H7 (cell line): ENCODE results near the gene CLSTN2. TPM values are rescaled to one million over a fixed set of nuclear protein-coding genes. Genes with fewer than 3 reads are reported as not detected.
A peak's percentile ranks its signal among the peaks of the same experiment; 100 is the strongest.

Source experiments
- DNase-seq: peaks from one replicate; pipeline ENCODE4 v3.0.0; 2012
- H3K27me3 ChIP-seq: 2 replicates; pipeline ENCODE4 v1.6.0; 2011; ENCODE audit warnings: mild to moderate bottlenecking, low read length; ENCODE audit not compliant: control insufficient read depth, insufficient read depth
- H3K36me3 ChIP-seq: replicated peaks from 2 replicates; pipeline ENCODE4 v1.5.1; 2011; ENCODE audit warnings: low read length; ENCODE audit not compliant: control insufficient read depth, insufficient read depth
- H3K4me3 ChIP-seq: 2 replicates; pipeline ENCODE4 v1.5.1; 2011; ENCODE audit warnings: low read depth, mild to moderate bottlenecking, control low read depth, low read length, moderate library complexity; ENCODE audit not compliant: insufficient read depth
- total RNA-seq: library from RNA; depleted of rRNA; stranded (reverse); fragments of >200 nt; shearing (Covaris generic); gene quantifications from 2 replicates; pipeline ENCODE4 v1.2.3, GENCODE V29; 2014; rRNA removed

Gene CLSTN2
- total RNA-seq = 0.10 and 0.15 TPM in 2 replicates

GRCh38 chr3:139935016-139935865, at the start of gene CLSTN2:
TSS of gene CLSTN2 (plus strand) at chr3:139935185.
- no peaks in the 10 kb centered on the region for H3K36me3 ChIP-seq
- peak within 1 kb of the TSS; percentile 61 for H3K4me3 ChIP-seq
- DNase-seq = peak; percentile 92
- peaks cover 36% of the 10 kb centered on the region for H3K27me3 ChIP-seq

- DNase-seq = no peak
- Histone ChIP-seq H3K36me3 (no peaks in the 10 kb centered on the region), H3K27me3 (no peaks in the 10 kb centered on the region), H3K4me3 (no peak overlapping the region)
Observed at GRCh38 chr3:139887431-139887830, 47.6 kb upstream of the CLSTN2 start.

- H3K27me3 ChIP-seq = no peaks in the 10 kb centered on the region
- H3K4me3 ChIP-seq = no peak overlapping the region
- DNase-seq = no peak
- no peaks in the 10 kb centered on the region for H3K36me3 ChIP-seq
Observed at GRCh38 chr3:139888561-139889140, 46.3 kb upstream of the CLSTN2 start.

DNA sequence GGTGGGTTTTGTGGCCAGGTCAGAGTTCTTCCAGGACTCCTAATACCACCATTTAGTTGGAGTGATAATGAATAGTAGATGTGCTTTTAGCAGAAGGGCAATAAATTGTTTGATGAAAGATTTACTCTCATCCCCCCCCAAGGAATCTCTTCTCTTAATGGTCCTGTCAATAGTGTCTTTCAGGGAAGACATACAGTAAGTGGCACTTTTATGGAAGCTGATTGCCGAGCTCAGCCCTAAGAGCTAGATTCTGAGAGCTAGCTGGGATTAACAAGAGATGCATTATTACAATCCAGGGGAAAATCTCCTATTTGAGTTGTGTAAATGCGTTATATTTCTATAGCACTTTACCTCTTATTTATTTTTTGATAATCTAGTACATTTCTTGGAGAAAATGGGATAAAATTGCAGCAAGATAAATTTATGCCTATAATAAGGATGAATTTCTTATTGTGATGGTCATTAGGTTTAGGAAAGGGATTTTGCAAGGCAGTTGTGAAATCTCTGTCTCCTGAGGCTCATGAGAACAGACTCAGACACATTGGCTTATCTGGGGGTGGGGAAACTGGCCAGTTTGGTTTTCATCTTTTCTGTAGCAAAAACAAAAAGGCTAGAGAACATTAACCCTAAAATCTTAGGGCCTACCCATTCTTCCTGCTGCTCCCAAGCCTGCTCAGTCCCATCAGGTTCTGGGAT, 41.6 kb upstream of the CLSTN2 start:
- no peaks in the 10 kb centered on the region for H3K27me3 ChIP-seq
- no peaks in the 10 kb centered on the region for H3K36me3 ChIP-seq
- no peak overlapping the region for H3K4me3 ChIP-seq
- DNase-seq = no peak

GRCh38 chr3:139893963-139894642, 40.9 kb upstream of the CLSTN2 start:
- H3K36me3 ChIP-seq = no peaks in the 10 kb centered on the region
- no peaks in the 10 kb centered on the region for H3K27me3 ChIP-seq
- no peak for DNase-seq
- no peak overlapping the region for H3K4me3 ChIP-seq

DNA sequence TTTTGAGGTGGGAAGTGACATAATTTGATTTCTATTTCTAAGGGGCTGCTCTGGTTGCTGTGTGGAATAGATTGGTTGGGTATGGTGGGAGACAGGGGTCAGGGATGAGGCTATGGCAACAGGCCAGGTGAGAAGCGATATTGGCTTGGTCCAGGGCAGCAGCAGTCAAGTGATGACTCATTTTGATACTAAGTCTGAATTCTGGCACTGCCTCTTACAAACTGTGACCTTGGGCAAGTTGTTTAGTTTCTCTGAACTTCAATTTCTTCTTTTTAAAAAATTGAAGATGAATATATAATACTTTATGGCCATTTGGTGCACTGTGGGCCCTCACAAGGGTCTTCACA, 40.4 kb upstream of the CLSTN2 start:
- no peak for DNase-seq
- Histone ChIP-seq H3K36me3 (no peaks in the 10 kb centered on the region), H3K4me3 (no peak overlapping the region), H3K27me3 (no peaks in the 10 kb centered on the region)

- Histone ChIP-seq H3K36me3 (no peaks in the 10 kb centered on the region), H3K4me3 (no peak overlapping the region), H3K27me3 (no peaks in the 10 kb centered on the region)
- DNase-seq = no peak
Observed at GRCh38 chr3:139897759-139898158, 37.2 kb upstream of the CLSTN2 start.

- no peak for DNase-seq
- H3K36me3 ChIP-seq = no peaks in the 10 kb centered on the region
- no peaks in the 10 kb centered on the region; the same call in 1 of the 2 replicates for H3K27me3 ChIP-seq
- H3K4me3 ChIP-seq = no peak overlapping the region
Observed at GRCh38 chr3:139906418-139906817, 28.6 kb upstream of the CLSTN2 start.

DNA sequence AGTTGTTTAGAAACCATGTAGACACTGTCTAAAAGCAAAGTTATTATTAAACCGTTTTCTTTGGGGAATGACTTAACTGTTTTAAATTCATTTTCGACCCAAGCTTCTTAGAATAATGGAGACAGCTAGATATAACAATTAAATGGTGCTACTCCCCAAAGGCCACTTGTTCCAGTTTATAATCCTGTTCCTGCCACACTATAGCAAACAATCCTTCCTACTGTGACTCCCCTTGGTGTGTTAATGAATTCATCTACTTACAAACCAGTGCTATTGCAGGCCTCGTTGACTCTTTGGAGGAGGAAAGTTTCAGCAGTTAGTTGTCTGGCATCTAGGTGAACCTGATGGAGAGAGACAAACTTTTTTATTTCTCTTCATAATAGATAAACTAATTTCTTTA, 25.2 kb upstream of the CLSTN2 start:
- DNase-seq = peak; percentile 23
- Histone ChIP-seq H3K36me3 (no peaks in the 10 kb centered on the region), H3K4me3 (no peak overlapping the region), H3K27me3 (no peaks in the 10 kb centered on the region; the same call in 1 of the 2 replicates)

GRCh38 chr3:139916271-139916670, 18.7 kb upstream of the CLSTN2 start:
- Histone ChIP-seq H3K4me3 (no peak overlapping the region), H3K27me3 (no peaks in the 10 kb centered on the region), H3K36me3 (no peaks in the 10 kb centered on the region)
- DNase-seq = no peak

DNA sequence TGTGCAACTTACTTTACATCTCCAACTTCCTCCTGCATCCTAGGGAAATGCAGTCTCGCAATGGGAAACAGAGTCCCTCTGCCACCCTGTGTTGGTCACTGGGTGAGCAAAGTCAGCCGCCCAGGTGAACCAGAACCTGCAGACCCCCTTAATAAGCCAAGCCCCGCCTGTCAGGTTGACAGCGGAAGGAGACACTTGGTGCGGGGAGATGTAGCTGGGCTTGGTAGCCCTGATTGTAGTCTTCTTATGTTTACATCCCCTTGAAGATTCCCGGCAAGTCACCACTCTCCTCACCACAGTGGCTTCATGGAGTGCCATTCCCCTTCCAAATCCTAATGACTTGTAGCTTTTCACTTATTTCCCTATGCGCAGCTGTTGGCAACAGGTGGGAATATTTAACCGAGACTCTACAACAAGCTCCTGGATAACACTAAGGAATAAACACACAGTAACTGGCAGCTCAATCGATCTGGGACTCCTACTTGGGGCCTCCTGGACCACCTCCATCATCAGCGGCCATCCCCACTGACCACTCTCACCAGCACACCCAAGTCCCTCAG, 17.7 kb upstream of the CLSTN2 start:
- Histone ChIP-seq H3K36me3 (no peaks in the 10 kb centered on the region), H3K4me3 (no peak overlapping the region), H3K27me3 (no peaks in the 10 kb centered on the region)
- no peak for DNase-seq

- no peak for DNase-seq
- Histone ChIP-seq H3K27me3 (peaks cover 7% of the 10 kb centered on the region), H3K4me3 (no peak overlapping the region), H3K36me3 (no peaks in the 10 kb centered on the region)
Observed at GRCh38 chr3:139928708-139929505, 6.1 kb upstream of the CLSTN2 start.

- no peak for DNase-seq
- H3K4me3 ChIP-seq = no peak overlapping the region
- H3K27me3 ChIP-seq = peaks cover 11% of the 10 kb centered on the region
- H3K36me3 ChIP-seq = no peaks in the 10 kb centered on the region
Observed at GRCh38 chr3:139930211-139930610, 4.8 kb upstream of the CLSTN2 start.

DNA sequence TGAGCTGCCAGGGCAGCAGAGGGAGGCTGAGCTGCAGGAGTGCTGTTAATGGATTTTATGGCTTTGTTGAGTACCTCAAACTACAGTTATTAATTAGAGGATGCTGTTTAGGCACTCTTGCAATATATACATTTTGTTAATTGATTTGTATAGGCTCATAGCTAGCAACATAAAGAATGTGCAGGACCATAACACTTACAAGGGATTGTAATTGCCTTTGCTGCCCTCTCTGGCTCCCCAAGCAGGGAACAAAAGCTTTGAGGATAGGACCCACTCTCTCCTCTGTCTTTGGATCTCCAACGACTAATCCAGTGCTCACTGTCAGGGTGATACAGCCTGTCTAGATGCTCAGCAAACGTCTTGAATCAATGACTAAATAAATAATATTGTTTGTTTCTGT, 1.2 kb upstream of the CLSTN2 start:
- Histone ChIP-seq H3K27me3 (peaks cover 34% of the 10 kb centered on the region), H3K36me3 (no peaks in the 10 kb centered on the region), H3K4me3 (no peak overlapping the region)
- peak; percentile 32 for DNase-seq
